IMR-90 (cell line): ENCODE results near the gene TAF10. TPM values are rescaled to one million over a fixed set of nuclear protein-coding genes. Genes with fewer than 3 reads are reported as not detected.

Experiments
- ATAC-seq: fragments of 200-7000 bp; cut with Tn5 transposase; 2 replicates; pipeline ENCODE4 v1.9.1; 2020; ENCODE audit warnings: low read depth, mild to moderate bottlenecking, moderate library complexity
- BruUV-seq: library from RNA; stranded (reverse); fragments of 400-500 nt; replicated peaks from 2 replicates; lab custom pipeline; 2021; lab: Mats Ljungman, UMichigan
- CTCF ChIA-PET: fragments of 300-600 bp; formaldehyde crosslinking; extraction: SDS; loops from one replicate; lab custom pipeline; 2021; ENCODE audit warnings: antibody characterized with exemption; lab: Yijun Ruan, JAX
- POLR2A ChIA-PET: fragments of 300-600 bp; sonication (Branson Sonifier 250); formaldehyde crosslinking; loops from one replicate; lab custom pipeline; 2022; ENCODE audit warnings: antibody characterized with exemption; ENCODE audit not compliant: unreplicated experiment; lab: Charles Lee
- DNase-seq: peaks from one replicate; pipeline ENCODE4 v3.0.0; 2013
- H2AFZ ChIP-seq: replicated peaks from 2 replicates; pipeline ENCODE3; 2013; ENCODE audit warnings: low read length, mild to moderate bottlenecking; ENCODE audit not compliant: poor library complexity
- H2AK5ac ChIP-seq: 2 replicates; pipeline ENCODE4 v1.6.1; 2013; ENCODE audit warnings: low read depth, low read length, inconsistent platforms
- H2AK9ac ChIP-seq: replicated peaks from 2 replicates; pipeline ENCODE3; 2013; ENCODE audit warnings: mild to moderate bottlenecking, low read depth, low read length, moderate library complexity; ENCODE audit not compliant: poor library complexity
- H2BK120ac ChIP-seq: 2 replicates; pipeline ENCODE4 v1.6.1; 2013; ENCODE audit warnings: low read depth, low read length, inconsistent platforms
- H2BK15ac ChIP-seq: 3 replicates; pipeline ENCODE4 v1.6.1; 2013; ENCODE audit warnings: low read depth, low read length, inconsistent platforms
- H2BK20ac ChIP-seq: 2 replicates; pipeline ENCODE4 v1.6.1; 2013; ENCODE audit warnings: low read depth, mild to moderate bottlenecking, inconsistent platforms, low read length, moderate library complexity
- H2BK5ac ChIP-seq: 2 replicates; pipeline ENCODE4 v1.6.1; 2013; ENCODE audit warnings: mild to moderate bottlenecking, low read depth, low read length, inconsistent platforms; ENCODE audit not compliant: poor library complexity, severe bottlenecking
- H3K14ac ChIP-seq: replicated peaks from 2 replicates; pipeline ENCODE4 v1.6.1; 2013; ENCODE audit warnings: low read depth, low read length, inconsistent platforms
- H3K18ac ChIP-seq: 2 replicates; pipeline ENCODE4 v1.6.1; 2013; ENCODE audit warnings: low read depth, low read length, control low read depth
- H3K23ac ChIP-seq: 2 replicates; pipeline ENCODE4 v1.6.1; 2013; ENCODE audit warnings: low read depth, low read length, inconsistent platforms
- H3K27ac ChIP-seq: 2 replicates; pipeline ENCODE4 v1.5.1; 2013; ENCODE audit warnings: mild to moderate bottlenecking, control low read depth, low read length; ENCODE audit not compliant: insufficient read depth
- H3K27me3 ChIP-seq: 2 replicates; pipeline ENCODE4 v1.6.1; 2013; ENCODE audit warnings: low read length; ENCODE audit not compliant: control insufficient read depth, insufficient read depth
- H3K36me3 ChIP-seq: 2 replicates; pipeline ENCODE4 v1.6.1; 2013; ENCODE audit warnings: low read length, mixed read lengths; ENCODE audit not compliant: control insufficient read depth, insufficient read depth
- H3K4ac ChIP-seq: 2 replicates; pipeline ENCODE4 v1.6.1; 2013; ENCODE audit warnings: low read depth, low read length, inconsistent platforms
- H3K4me1 ChIP-seq: 2 replicates; pipeline ENCODE4 v1.6.1; 2013; ENCODE audit warnings: low read length, mixed read lengths; ENCODE audit not compliant: control insufficient read depth, insufficient read depth
- H3K4me2 ChIP-seq: 2 replicates; pipeline ENCODE4 v1.6.1; 2013; ENCODE audit warnings: low read depth, mild to moderate bottlenecking, control low read depth, low read length, moderate library complexity
- H3K4me3 ChIP-seq: 2 replicates; pipeline ENCODE4 v1.5.1; 2013; ENCODE audit warnings: low read depth, mild to moderate bottlenecking, control low read depth, low read length, moderate library complexity; ENCODE audit not compliant: insufficient read depth
- H3K56ac ChIP-seq: 2 replicates; pipeline ENCODE4 v1.6.1; 2013; ENCODE audit warnings: low read length, inconsistent platforms; ENCODE audit not compliant: insufficient read depth; ENCODE audit errors: extremely low read depth
- H3K79me1 ChIP-seq, 2 experiments: 2 replicates each; pipeline ENCODE4 v1.6.1; 2013; ENCODE audit warnings: low read length in 2 of 2, inconsistent platforms in 1 of 2, low read depth in 1 of 2
- H3K9ac ChIP-seq: 2 replicates; pipeline ENCODE4 v1.6.1; 2013; ENCODE audit warnings: low read depth, low read length, control low read depth
- H3K9me1 ChIP-seq: 2 replicates; pipeline ENCODE4 v1.6.1; 2013; ENCODE audit warnings: low read length, inconsistent platforms; ENCODE audit not compliant: insufficient read depth
- H3K9me3 ChIP-seq: 2 replicates; pipeline ENCODE4 v1.6.1; 2013; ENCODE audit warnings: low read length; ENCODE audit not compliant: control insufficient read depth, insufficient read depth
- H4K20me1 ChIP-seq: 2 replicates; pipeline ENCODE4 v1.6.1; 2013; ENCODE audit warnings: low read length, inconsistent platforms; ENCODE audit not compliant: insufficient read depth
- H4K5ac ChIP-seq: 2 replicates; pipeline ENCODE4 v1.6.1; 2013; ENCODE audit warnings: mild to moderate bottlenecking, low read depth, low read length, control low read depth
- H4K8ac ChIP-seq, 2 experiments: 2 replicates each; pipeline ENCODE4 v1.6.1; 2013; ENCODE audit warnings: low read depth in 2 of 2, low read length in 2 of 2, control low read depth in 1 of 2, inconsistent platforms in 1 of 2
- H4K91ac ChIP-seq: 2 replicates; pipeline ENCODE4 v1.6.1; 2013; ENCODE audit warnings: low read depth, low read length, inconsistent platforms; ENCODE audit not compliant: insufficient read depth
- CTCF ChIP-seq: conservative IDR thresholded peaks from 2 replicates; pipeline ENCODE4 v1.5.1; 2012; ENCODE audit warnings: mild to moderate bottlenecking, low read depth, low read length, improper control_type of control experiment
- ELK1 ChIP-seq: fragments of 150-350 bp; IDR thresholded peaks from 2 replicates; pipeline ENCODE4 v1.6.1; 2016; ENCODE audit warnings: low read depth, mild to moderate bottlenecking, low read length, moderate library complexity, borderline replicate concordance
- MAFK ChIP-seq: IDR thresholded peaks from 2 replicates; pipeline ENCODE4 v1.6.1; 2012; ENCODE audit warnings: low read depth, low read length, improper control_type of control experiment
- MAZ ChIP-seq: IDR thresholded peaks from 2 replicates; pipeline ENCODE4 v1.6.1; 2012; ENCODE audit warnings: low read depth, mild to moderate bottlenecking, low read length, improper control_type of control experiment, moderate library complexity, borderline replicate concordance
- MXI1 ChIP-seq: IDR thresholded peaks from 2 replicates; pipeline ENCODE4 v1.6.1; 2012; ENCODE audit warnings: low read depth, mild to moderate bottlenecking, low read length, moderate library complexity, borderline replicate concordance
- POLR2A ChIP-seq: IDR thresholded peaks from 2 replicates; pipeline ENCODE4 v1.6.1; 2012; ENCODE audit warnings: mild to moderate bottlenecking, low read depth, low read length
- RAD21 ChIP-seq: IDR thresholded peaks from 2 replicates; pipeline ENCODE4 v1.6.1; 2012; ENCODE audit warnings: low read length, improper control_type of control experiment
- WGBS, 2 experiments: methylation state at CpG; one replicate each; pipeline versions ENCODE4 v1.1.5 to v1.1.7; 2013; ENCODE audit warnings: missing lambda C conversion rate in 2 of 2; ENCODE audit not compliant: insufficient read length in 1 of 2; ENCODE audit errors: extremely low coverage in 2 of 2; 5-methylcytosine and 5-hydroxymethylcytosine counted together
- dilution Hi-C: fragments of 300-500 bp; cut with HindIII; formaldehyde crosslinking; loops from one replicate; pipeline ENCODE4 v1.14.3; 2018; ENCODE audit warnings: low sequenced_read_pairs; ENCODE audit not compliant: unreplicated experiment
- in situ Hi-C: fragments of 300-500 bp; cut with MboI; formaldehyde crosslinking; loops from 3 replicates; pipeline ENCODE4 v1.14.3; 2019; ENCODE audit warnings: low sequenced_read_pairs, inconsistent platforms, mixed read lengths
- intact Hi-C: fragments of 100-400 bp; cut with micrococcal nuclease; formaldehyde crosslinking; loops from 2 replicates; pipeline ENCODE4 v1.10.0; 2022
- polyA plus RNA-seq, 3 experiments: library from polyadenylated mRNA; depleted of rRNA; stranded (reverse); fragments of >200 nt; gene quantifications; 2 replicates each; pipeline ENCODE4 v1.2.3, GENCODE V29; 2012; ENCODE audit warnings: low replicate concordance in 1 of 3
- total RNA-seq: library from RNA; depleted of rRNA; stranded (reverse); fragments of >200 nt; gene quantifications from 2 replicates; pipeline ENCODE4 v1.2.3, GENCODE V29; 2012

The TAF10 gene
- total and polyA plus RNA-seq, 2 of the 4 experiments (the other 2 are of a cell fraction) = 18.6 to 132 TPM

GRCh38 chr11:6606471-6607189, 5.4 kb downstream of the TAF10 start:
- in situ Hi-C loops (no loop called here), intact Hi-C loops (no loop called here), dilution Hi-C loops (no loop called here)
- ChIA-PET CTCF (interaction anchor here (0.7 kb wide), 1 partner anchor 76 kb away, joined by 4 read pairs; no protein-coding TSS in a partner anchor), POLR2A (interaction anchor here (0.8 to 1.3 kb wide), 4 partner anchors 10 to 89 kb away, joined by 4 to 5 read pairs (median 4); partner anchors contain the start of gene MRPL17)
- Histone ChIP-seq H3K4me1 (peaks cover 34% of the 10 kb centered on the region), H2AFZ (peak overlapping the region; percentile 24), H2BK15ac (peak overlapping the region; percentile 81; the same call in 2 of the 3 replicates), H3K79me1 (peaks cover 31 to 76% of the 10 kb centered on the region in 2 experiments), H3K4me3 (0 out of 2 replicates have a peak overlapping the region, but pooled peaks have one; percentile 0), H3K27ac (peak overlapping the region; percentile 99), H2AK9ac (peak overlapping the region; percentile 95), H3K18ac (peak overlapping the region; percentile 82), H3K23ac (peak overlapping the region; percentile 97), H4K5ac (peak overlapping the region; percentile 89), H3K36me3 (peaks cover 42% of the 10 kb centered on the region), H3K27me3 (no peaks in the 10 kb centered on the region), H2BK20ac (peak overlapping the region; percentile 85), H3K9me1 (peaks cover 33% of the 10 kb centered on the region), H3K9ac (peak overlapping the region; percentile 90), H3K4me2 (peak overlapping the region; percentile 68), H2BK5ac (peak overlapping the region; percentile 96), H4K20me1 (peaks cover 8% of the 10 kb centered on the region; the same call in 1 of the 2 replicates), H3K14ac (peak overlapping the region; percentile 93), H4K8ac (peak overlapping the region; percentile 93 to 94), H3K4ac (peak overlapping the region; percentile 99), H2AK5ac (peak overlapping the region; percentile 97), H3K56ac (peak overlapping the region; percentile 91), H4K91ac (peak overlapping the region; percentile 91), H2BK120ac (peak overlapping the region; percentile 87), H3K9me3 (no peaks in the 10 kb centered on the region)
- WGBS, 2 experiments = 30% methylated on average over 2 of the region's 11 CpGs; no CpG with 5 or more reads in 1 of the 2 experiments
- ATAC-seq (peak; percentile 66), DNase-seq (peak; percentile 95)
- TF ChIP-seq CTCF = no peak
- TF ChIP-seq POLR2A = no peak
- 0 out of 2 replicates have a peak, but pooled peaks have one; percentile 27 for TF ChIP-seq MAZ
- TF ChIP-seq MAFK = no peak
- peak; percentile 57; the same call in 1 of the 2 replicates for TF ChIP-seq MXI1
- TF ChIP-seq ELK1 = no peak
- peak; percentile 1; the same call in 1 of the 2 replicates for TF ChIP-seq RAD21
- BruUV-seq = no TSS peak
